ENCODE measurements around the gene CRYBG2. TPM values are rescaled to one million over a fixed set of nuclear protein-coding genes. Genes with fewer than 3 reads are reported as not detected.
"Not testable (repeated sequence)": the region's sequence is repeated elsewhere in the genome, so short reads cannot be mapped to it uniquely, and the experiment has no call there.

CRYBG2 gene
- total and polyA plus RNA-seq, 2 donors: 0.76 to 7.3 TPM

DNA sequence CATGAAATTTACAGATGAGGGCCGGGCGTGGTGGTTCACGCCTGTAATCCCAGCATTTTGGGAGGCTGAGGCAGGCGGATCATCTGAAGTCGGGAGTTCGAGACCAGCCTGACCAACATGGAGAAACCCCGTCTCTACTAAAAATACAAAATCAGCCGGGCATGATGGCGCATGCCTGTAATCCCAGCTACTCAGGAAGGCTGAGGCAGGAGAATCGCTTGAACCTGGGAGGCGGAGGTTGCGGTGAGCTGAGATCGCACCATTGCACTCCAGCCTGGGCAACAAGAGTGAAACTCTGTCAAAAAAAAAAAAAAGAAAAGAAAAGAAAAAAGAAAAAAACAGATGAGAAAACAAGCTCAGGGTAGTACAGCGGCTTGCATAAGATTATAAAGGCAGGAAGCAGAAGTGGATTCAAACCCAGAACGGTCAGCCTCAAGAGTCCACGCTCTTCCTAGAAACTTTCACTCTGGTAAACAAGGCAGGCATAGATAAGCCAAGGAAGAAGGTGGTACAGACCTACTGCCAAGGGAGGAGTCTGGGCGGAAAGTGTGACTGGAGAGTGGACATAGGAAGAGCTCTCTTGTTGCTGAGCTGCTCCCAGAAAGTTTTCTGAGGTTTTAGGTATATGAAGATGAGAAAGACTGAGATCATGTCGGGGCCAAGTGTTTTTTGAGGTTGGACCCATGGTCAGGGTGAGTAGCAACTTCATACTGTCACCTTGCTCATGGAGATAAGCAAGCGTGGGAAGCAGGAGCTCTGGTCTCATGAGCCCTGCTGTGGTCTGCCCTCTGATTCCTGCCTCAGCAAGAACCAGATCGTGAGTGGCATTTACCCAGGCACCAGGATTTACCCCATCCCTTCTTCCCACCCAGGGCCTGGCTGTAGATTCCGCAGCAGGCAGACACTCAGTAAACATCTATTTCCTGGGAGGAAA lies 45.7 kb downstream of the CRYBG2 start:
- 85% methylated on average over 21 of the region's 21 CpGs for WGBS
- H3K4me3 ChIP-seq (ENCODE audit: low read length in 2 of 2): not testable (repeated sequence)
- peak overlapping the region; percentile 91 to 99 for H3K27ac ChIP-seq (ENCODE audit: low read depth in 1 of 2, low read length in 1 of 2)

GRCh38 chr1:26307363-26307781 lies 46.6 kb downstream of the CRYBG2 start:
- no peaks in the 10 kb centered on the region for H3K27me3 ChIP-seq (ENCODE audit: control insufficient read depth in 2 of 2, insufficient read depth in 1 of 2, low read length in 1 of 2)
- DNase-seq (ENCODE audit: low read depth in 6 of 9, low spot score in 9 of 9): peak in 5 of 9 donors; percentile 62 to 86 (median 70)
- peak overlapping the region; percentile 58 to 73 for H3K4me3 ChIP-seq (ENCODE audit: low read length in 2 of 2)
- no peaks in the 10 kb centered on the region for H3K9me3 ChIP-seq (ENCODE audit: control insufficient read depth in 2 of 2, insufficient read depth in 1 of 2, low read length in 1 of 2)
- peaks cover 26 to 68% of the 10 kb centered on the region in 2 donors for H3K4me1 ChIP-seq (ENCODE audit: control insufficient read depth in 2 of 2, insufficient read depth in 2 of 2, low read length in 2 of 2)
- peak overlapping the region; percentile 91 to 99 for H3K27ac ChIP-seq (ENCODE audit: low read depth in 1 of 2, low read length in 1 of 2)
- H3K36me3 ChIP-seq (ENCODE audit: control insufficient read depth in 2 of 2, insufficient read depth in 2 of 2, low read length in 1 of 2): no peaks in the 10 kb centered on the region
- 4% methylated on average over 6 of the region's 6 CpGs for WGBS

More for the DNA sequence above, 45.7 kb downstream of the CRYBG2 start:
- H3K4me1 ChIP-seq (ENCODE audit: control insufficient read depth in 2 of 2, insufficient read depth in 2 of 2, low read length in 2 of 2): peaks cover 26 to 62% of the 10 kb centered on the region in 2 donors
- not testable (repeated sequence) for H3K36me3 ChIP-seq (ENCODE audit: control insufficient read depth in 2 of 2, insufficient read depth in 2 of 2, low read length in 1 of 2); H3K9me3 ChIP-seq (ENCODE audit: control insufficient read depth in 2 of 2, insufficient read depth in 1 of 2, low read length in 1 of 2); H3K27me3 ChIP-seq (ENCODE audit: control insufficient read depth in 2 of 2, insufficient read depth in 1 of 2, low read length in 1 of 2); DNase-seq (ENCODE audit: low read depth in 6 of 9, low spot score in 9 of 9)

DNA sequence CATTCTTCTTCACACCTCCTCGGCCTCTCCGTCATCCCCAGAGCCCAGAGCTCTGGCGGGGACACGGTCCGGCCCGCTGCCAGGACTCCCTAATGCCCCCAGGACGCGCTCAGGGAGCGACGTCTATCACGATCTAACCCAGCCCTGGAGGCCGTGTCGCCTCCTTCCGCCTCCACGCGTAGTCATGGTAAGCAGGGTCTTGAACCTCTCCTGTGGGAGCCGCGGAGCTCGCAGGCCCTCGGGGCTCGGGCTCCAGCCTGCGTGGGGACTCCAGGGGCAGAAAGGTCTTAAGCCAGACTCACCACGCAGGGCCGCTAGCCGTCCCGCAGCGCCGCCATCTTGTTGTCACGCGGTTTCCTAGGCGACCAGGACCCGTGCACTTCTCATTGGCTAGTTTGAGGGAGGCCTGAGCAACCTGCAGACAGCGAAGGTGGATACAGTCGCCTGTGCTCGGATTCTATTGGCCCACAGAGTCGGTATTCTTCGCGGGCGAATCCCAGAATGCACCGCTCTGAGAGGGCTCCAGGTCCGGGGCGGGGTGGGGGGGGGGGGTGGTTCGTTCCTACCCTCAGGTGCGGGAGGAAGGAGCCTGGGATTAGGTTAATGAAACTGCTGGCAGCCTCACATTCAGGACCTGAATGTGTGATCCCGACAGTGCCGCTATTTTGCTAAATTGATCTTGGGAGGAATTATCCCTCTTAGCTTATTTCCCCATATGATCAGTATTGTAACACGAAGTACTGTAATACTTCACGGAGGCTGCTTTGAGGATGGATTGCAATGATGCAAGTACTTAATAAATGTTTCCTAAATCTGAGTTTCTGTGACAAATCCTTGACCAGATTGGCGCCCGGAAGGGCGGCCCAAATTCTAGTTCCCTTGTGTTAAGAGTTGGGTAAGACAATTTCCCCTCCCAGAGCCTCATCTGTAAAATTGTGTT lies 47.4 kb downstream of the CRYBG2 start, which contains the start of gene UBXN11:
TSS of gene UBXN11 (minus strand) at position 347 of the 940 bp plus-strand sequence. CDS start 3,753 bp downstream, outside the sequence.
- peaks cover 26 to 73% of the 10 kb centered on the region in 2 donors for H3K4me1 ChIP-seq (ENCODE audit: control insufficient read depth in 2 of 2, insufficient read depth in 2 of 2, low read length in 2 of 2)
- peak within 1 kb of the TSS; percentile 58 to 73 for H3K4me3 ChIP-seq (ENCODE audit: low read length in 2 of 2)
- WGBS: 1% methylated on average over 51 of the region's 51 CpGs
- DNase-seq (ENCODE audit: low read depth in 6 of 9, low spot score in 9 of 9): peak; percentile 83 to 98 (median 93)
- H3K27ac ChIP-seq (ENCODE audit: low read depth in 1 of 2, low read length in 1 of 2): peak within 1 kb of the TSS; percentile 91 to 99
- H3K27me3 ChIP-seq (ENCODE audit: control insufficient read depth in 2 of 2, insufficient read depth in 1 of 2, low read length in 1 of 2): no peaks in the 10 kb centered on the region
- H3K9me3 ChIP-seq (ENCODE audit: control insufficient read depth in 2 of 2, insufficient read depth in 1 of 2, low read length in 1 of 2): no peaks in the 10 kb centered on the region
- H3K36me3 ChIP-seq (ENCODE audit: control insufficient read depth in 2 of 2, insufficient read depth in 2 of 2, low read length in 1 of 2): peaks cover 0 to 3% of the 10 kb centered on the region in 2 donors

DNA sequence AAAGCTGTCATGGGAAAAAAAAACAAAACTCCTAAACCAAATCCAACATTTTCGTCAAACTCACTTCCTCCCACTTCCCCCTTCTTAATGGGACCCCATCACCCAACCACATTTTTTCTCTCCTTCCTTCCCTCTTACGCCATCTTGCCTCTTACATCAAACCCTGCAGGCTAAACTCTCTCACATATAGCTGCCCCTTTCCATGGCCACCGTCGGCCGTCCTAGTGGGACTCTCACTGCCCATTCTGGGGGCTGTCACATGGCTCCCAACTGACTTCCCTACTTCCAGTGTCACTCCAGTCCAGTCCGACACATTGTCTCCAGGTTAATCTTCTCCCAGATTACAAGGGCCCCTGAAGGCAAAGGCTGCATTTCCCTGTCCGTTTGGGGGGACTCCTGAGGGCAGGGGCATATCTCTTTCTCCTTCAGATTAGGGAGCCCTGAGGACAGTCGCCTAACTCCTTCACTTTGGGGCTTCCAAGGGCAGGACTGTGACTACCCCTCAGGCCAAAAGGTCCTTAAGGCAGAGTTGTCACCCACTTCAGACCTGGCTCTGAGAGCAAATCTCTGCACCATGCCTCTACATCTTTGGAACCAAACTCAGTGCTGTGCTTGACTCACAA lies 48.2 kb downstream of the CRYBG2 start:
- H3K27ac ChIP-seq (ENCODE audit: low read depth in 1 of 2, low read length in 1 of 2): peak overlapping the region; percentile 71 to 99
- 23% methylated on average over 8 of the region's 8 CpGs for WGBS

GRCh38 chr1:26302733-26303405 lies 51.1 kb downstream of the CRYBG2 start:
- no peak for DNase-seq (ENCODE audit: low read depth in 6 of 9, low spot score in 9 of 9)
- Histone ChIP-seq H3K27ac (ENCODE audit: low read depth in 1 of 2, low read length in 1 of 2) (peak overlapping the region in 1 of 2 donors; percentile 11), H3K36me3 (ENCODE audit: control insufficient read depth in 2 of 2, insufficient read depth in 2 of 2, low read length in 1 of 2) (peaks cover 3 to 7% of the 10 kb centered on the region in 2 donors), H3K9me3 (ENCODE audit: control insufficient read depth in 2 of 2, insufficient read depth in 1 of 2, low read length in 1 of 2) (no peaks in the 10 kb centered on the region), H3K27me3 (ENCODE audit: control insufficient read depth in 2 of 2, insufficient read depth in 1 of 2, low read length in 1 of 2) (no peaks in the 10 kb centered on the region), H3K4me3 (ENCODE audit: low read length in 2 of 2) (no peak overlapping the region), H3K4me1 (ENCODE audit: control insufficient read depth in 2 of 2, insufficient read depth in 2 of 2, low read length in 2 of 2) (peaks cover 14 to 62% of the 10 kb centered on the region in 2 donors)
- 83% methylated on average over 8 of the region's 8 CpGs for WGBS

More for the DNA sequence above, 48.2 kb downstream of the CRYBG2 start:
- Histone ChIP-seq H3K4me3 (ENCODE audit: low read length in 2 of 2) (peak overlapping the region; percentile 58 to 73), H3K9me3 (ENCODE audit: control insufficient read depth in 2 of 2, insufficient read depth in 1 of 2, low read length in 1 of 2) (no peaks in the 10 kb centered on the region), H3K36me3 (ENCODE audit: control insufficient read depth in 2 of 2, insufficient read depth in 2 of 2, low read length in 1 of 2) (peaks cover 3 to 7% of the 10 kb centered on the region in 2 donors), H3K27me3 (ENCODE audit: control insufficient read depth in 2 of 2, insufficient read depth in 1 of 2, low read length in 1 of 2) (no peaks in the 10 kb centered on the region), H3K4me1 (ENCODE audit: control insufficient read depth in 2 of 2, insufficient read depth in 2 of 2, low read length in 2 of 2) (peaks cover 24 to 73% of the 10 kb centered on the region in 2 donors)
- no peak for DNase-seq (ENCODE audit: low read depth in 6 of 9, low spot score in 9 of 9)

GRCh38 chr1:26300578-26301275 lies 53.2 kb downstream of the CRYBG2 start:
- no peak for DNase-seq (ENCODE audit: low read depth in 6 of 9, low spot score in 9 of 9)
- WGBS: 96% methylated on average over 11 of the region's 11 CpGs

GRCh38 chr1:26297791-26298124 lies 56.2 kb downstream of the CRYBG2 start:
- no peak overlapping the region for H3K4me3 ChIP-seq (ENCODE audit: low read length in 2 of 2)
- H3K4me1 ChIP-seq (ENCODE audit: control insufficient read depth in 2 of 2, insufficient read depth in 2 of 2, low read length in 2 of 2): peaks cover 0 to 28% of the 10 kb centered on the region in 2 donors
- 82% methylated on average over 6 of the region's 6 CpGs for WGBS
- peaks cover 19 to 39% of the 10 kb centered on the region in 2 donors for H3K36me3 ChIP-seq (ENCODE audit: control insufficient read depth in 2 of 2, insufficient read depth in 2 of 2, low read length in 1 of 2)
- no peaks in the 10 kb centered on the region for H3K27me3 ChIP-seq (ENCODE audit: control insufficient read depth in 2 of 2, insufficient read depth in 1 of 2, low read length in 1 of 2)
- no peak for DNase-seq (ENCODE audit: low read depth in 6 of 9, low spot score in 9 of 9)
- H3K27ac ChIP-seq (ENCODE audit: low read depth in 1 of 2, low read length in 1 of 2): no peak overlapping the region
- no peaks in the 10 kb centered on the region for H3K9me3 ChIP-seq (ENCODE audit: control insufficient read depth in 2 of 2, insufficient read depth in 1 of 2, low read length in 1 of 2)

More at GRCh38 chr1:26300578-26301275, 53.2 kb downstream of the CRYBG2 start:
- no peaks in the 10 kb centered on the region for H3K27me3 ChIP-seq (ENCODE audit: control insufficient read depth in 2 of 2, insufficient read depth in 1 of 2, low read length in 1 of 2)
- no peak overlapping the region for H3K4me3 ChIP-seq (ENCODE audit: low read length in 2 of 2)
- no peaks in the 10 kb centered on the region for H3K9me3 ChIP-seq (ENCODE audit: control insufficient read depth in 2 of 2, insufficient read depth in 1 of 2, low read length in 1 of 2)
- no peak overlapping the region for H3K27ac ChIP-seq (ENCODE audit: low read depth in 1 of 2, low read length in 1 of 2)
- peaks cover 14 to 25% of the 10 kb centered on the region in 2 donors for H3K36me3 ChIP-seq (ENCODE audit: control insufficient read depth in 2 of 2, insufficient read depth in 2 of 2, low read length in 1 of 2)
- peaks cover 2 to 45% of the 10 kb centered on the region in 2 donors for H3K4me1 ChIP-seq (ENCODE audit: control insufficient read depth in 2 of 2, insufficient read depth in 2 of 2, low read length in 2 of 2)
